Choroid plexus epithelial cell (primary cell): ENCODE data around the gene VWA5B1.

ENCODE experiments used
- DNase-seq: peaks from one replicate; pipeline ENCODE4 v3.0.0-alpha.2; 2010; ENCODE audit warnings: low read depth
- H3K4me3 ChIP-seq: 2 replicates; pipeline ENCODE4 v1.5.1; 2011; ENCODE audit warnings: low read depth, mild to moderate bottlenecking, control low read depth, low read length, moderate library complexity
- TF ChIP-seq, protein P1 (sequence below): conservative IDR thresholded peaks from 2 replicates; pipeline ENCODE4 v1.5.1; 2011; ENCODE audit warnings: low read depth, mild to moderate bottlenecking, control low read depth, inconsistent platforms, low read length, moderate library complexity

The VWA5B1 gene

DNA sequence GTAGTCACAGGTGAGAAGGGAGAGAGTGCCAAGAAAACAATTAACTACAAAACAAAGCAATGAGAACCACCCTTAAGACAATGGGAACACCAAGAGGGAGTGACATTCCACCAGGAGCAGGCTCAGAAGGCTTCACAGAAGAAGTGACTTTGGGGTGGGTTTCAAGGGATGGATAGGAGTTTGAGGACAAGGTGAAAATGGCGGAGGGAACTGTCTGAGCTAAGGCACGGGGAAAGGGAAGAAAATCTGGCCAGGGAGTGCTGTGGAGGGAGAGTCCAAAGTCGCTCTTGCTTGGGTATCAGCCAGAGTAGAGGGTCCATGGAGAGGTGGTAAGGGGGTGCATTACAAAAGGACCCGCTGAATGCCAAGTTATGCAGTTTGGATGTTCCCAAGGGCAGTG lies 108.1 kb downstream of the VWA5B1 start:
- no peak for DNase-seq
- no peak overlapping the region for H3K4me3 ChIP-seq
- TF ChIP-seq, protein P1, sequence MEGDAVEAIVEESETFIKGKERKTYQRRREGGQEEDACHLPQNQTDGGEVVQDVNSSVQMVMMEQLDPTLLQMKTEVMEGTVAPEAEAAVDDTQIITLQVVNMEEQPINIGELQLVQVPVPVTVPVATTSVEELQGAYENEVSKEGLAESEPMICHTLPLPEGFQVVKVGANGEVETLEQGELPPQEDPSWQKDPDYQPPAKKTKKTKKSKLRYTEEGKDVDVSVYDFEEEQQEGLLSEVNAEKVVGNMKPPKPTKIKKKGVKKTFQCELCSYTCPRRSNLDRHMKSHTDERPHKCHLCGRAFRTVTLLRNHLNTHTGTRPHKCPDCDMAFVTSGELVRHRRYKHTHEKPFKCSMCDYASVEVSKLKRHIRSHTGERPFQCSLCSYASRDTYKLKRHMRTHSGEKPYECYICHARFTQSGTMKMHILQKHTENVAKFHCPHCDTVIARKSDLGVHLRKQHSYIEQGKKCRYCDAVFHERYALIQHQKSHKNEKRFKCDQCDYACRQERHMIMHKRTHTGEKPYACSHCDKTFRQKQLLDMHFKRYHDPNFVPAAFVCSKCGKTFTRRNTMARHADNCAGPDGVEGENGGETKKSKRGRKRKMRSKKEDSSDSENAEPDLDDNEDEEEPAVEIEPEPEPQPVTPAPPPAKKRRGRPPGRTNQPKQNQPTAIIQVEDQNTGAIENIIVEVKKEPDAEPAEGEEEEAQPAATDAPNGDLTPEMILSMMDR, result no peak

DNA sequence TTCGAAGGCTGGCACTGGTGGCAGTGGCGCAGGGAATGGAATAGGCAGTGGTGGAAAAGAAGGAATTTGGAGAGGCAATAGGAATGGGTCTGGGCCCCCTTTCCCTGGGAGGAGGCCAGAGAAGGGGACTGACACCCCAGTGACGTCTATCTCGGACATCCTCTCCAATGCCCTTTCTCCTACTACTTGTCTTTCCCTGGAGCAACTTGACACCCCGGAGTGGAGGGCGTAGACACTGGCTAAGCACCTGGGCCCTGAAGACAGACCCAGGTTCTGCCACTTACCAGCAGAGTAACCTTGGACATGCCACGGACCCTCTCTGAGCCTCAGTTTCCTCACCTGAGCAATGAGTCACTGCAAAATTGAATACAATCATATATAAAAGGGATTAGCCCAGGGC lies 108.5 kb downstream of the VWA5B1 start:
- no peak for DNase-seq
- no peak overlapping the region for H3K4me3 ChIP-seq
- TF ChIP-seq, protein P1, result no peak

DNA sequence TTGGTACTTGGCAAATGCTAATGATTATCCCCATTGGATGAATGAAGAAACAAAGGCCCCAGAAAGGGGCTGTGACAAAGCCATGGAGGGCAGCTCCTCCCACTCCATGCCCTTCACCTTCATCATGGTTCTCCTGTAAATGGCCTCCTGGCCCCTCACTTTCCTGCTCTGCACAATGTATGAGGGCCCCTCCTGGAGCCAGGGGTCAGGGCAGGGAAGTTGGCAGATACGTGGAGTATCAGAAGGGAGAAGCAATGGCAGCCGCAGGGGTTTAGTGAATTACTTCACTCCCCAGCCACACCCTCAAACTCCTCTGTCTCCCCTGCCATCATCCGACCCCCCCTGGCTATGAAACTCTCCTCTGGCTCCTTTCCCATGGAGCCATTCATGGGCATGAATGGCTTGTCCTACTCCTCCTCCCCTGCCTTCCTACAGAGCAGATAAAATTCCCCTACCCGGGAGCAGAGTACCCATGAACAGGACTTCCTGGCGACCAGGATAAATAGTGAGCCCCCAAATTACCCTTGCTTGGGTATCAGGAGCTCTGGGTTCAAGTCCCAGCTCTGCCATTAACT lies 109.0 kb downstream of the VWA5B1 start:
- DNase-seq, result no peak
- TF ChIP-seq, protein P1, result no peak
- H3K4me3 ChIP-seq, result no peak overlapping the region

DNA sequence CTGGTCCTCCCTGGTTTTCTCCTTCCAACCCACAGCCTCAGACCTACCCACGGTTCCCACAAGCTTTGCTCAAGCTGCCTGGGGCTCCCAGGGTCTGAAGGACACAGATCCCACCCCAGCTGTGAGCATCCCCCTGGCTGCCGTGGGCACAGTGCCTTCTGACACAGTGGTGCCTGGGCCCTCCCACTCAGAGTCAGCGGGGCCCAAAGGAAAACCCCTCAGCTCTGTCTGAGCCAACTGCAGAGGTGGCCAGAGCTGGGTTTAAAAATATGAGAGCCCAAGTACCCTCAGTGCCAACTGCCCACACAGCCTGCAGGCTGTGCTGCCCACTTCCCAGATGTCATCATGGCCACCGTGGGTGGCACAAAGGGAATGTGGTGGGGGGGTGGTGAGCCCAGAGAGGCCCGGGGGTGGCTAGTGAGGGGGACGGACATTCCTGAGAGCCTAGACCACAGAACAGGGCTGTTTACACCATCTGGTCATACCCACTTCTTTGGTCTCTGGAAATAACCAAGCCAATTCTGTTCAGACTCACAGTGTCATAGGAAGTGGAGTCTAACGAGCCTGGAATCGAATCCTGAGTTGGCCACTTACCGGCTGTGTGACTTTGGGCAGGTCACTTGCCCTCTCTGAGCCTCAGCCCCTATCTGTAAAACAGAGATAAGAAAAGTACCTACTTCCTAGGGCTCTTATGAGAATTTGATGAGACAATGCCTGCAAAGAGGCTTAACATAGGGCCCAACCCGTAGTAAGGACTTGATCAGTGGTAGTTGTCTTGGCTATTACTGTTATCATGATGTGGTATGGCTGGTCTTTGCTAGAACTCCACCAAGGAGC lies 109.9 kb downstream of the VWA5B1 start:
- DNase-seq, result no peak
- TF ChIP-seq, protein P1, result no peak
- no peak overlapping the region for H3K4me3 ChIP-seq

DNA sequence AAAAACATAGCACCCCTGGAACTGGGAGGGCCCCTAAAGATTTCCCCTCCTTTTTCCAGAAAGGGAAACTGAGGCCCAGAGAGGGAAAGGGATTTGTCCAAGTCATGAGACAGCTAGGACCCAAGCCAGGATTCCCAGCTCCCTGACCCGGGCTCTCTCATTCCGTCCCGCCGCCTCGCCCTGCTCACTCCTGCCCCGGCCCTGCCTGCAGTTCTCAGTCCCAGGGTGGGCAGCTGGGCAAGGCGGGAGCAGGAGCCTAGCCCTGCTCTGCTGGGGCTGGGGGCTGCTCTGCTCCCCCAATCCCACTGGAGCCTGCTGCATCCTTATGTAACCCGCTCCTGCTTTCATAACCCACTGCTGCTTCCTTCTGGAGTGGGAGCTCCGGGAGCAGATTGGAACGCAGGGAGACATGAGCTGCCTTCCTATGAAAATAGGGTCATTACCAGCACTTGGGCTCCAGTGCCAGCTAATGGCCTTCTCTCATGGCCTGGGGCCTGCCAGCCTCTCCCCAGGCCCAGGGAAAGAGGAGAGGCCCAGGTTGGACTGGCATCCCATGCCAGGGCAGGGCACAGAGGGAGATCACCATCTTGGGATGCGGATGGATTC lies 110.8 kb downstream of the VWA5B1 start:
- TF ChIP-seq, protein P1, result no peak
- no peak for DNase-seq

DNA sequence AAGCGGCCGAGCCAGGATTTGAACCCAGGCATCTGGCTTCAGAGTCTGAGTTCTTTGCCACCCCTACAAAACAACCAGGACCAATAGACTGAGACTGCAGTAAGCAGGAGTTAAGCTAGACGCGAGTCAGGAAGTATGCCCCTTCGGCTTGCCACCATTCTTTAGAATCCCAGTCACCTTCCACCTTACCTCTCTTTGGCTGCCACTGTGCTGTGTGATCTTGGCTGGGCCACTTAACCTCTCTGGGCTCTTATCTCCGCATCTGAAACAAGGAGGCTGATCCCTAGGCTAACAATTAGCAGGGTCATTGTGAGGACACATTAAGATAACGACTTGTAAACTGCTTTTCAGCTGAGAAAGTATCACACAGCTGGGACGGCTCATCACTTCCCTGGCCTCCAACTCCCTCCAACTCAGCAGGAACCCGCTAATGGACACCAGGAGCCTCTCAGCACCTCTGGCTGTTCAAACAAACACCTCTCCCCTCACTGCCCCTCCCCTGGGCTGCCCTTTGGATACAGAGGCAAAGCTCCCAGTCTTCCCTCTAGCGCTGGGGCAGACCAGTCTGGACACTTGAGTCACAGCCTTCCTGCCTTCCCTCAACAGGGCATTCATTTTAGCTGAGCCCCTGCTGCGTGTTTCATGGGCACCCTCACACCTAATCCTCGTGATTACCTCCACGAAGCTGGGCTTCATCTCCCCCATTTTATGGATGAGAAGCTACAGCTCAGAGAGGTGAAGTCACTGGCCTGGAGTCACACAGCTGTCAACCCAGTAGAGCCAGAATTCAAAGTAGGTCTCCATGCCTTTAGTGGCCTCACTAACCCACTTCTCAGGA lies 112.1 kb downstream of the VWA5B1 start:
- H3K4me3 ChIP-seq, result no peak overlapping the region
- TF ChIP-seq, protein P1, result no peak
- peak; percentile 19 for DNase-seq

More for the DNA sequence above, 110.8 kb downstream of the VWA5B1 start:
- no peak overlapping the region for H3K4me3 ChIP-seq
